HG03354 (cell line): Measurements from ENCODE around the gene LPCAT4.
A peak's percentile ranks its signal among the peaks of the same experiment; 100 is the strongest.

ENCODE experiments used
- ATAC-seq: cut with Tn5 transposase; IDR thresholded peaks from one replicate; pipeline ENCODE4 v1.9.1; 2021; ENCODE audit warnings: mild to moderate bottlenecking; ENCODE audit not compliant: unreplicated experiment, poor library complexity, severe bottlenecking

Gene LPCAT4

DNA sequence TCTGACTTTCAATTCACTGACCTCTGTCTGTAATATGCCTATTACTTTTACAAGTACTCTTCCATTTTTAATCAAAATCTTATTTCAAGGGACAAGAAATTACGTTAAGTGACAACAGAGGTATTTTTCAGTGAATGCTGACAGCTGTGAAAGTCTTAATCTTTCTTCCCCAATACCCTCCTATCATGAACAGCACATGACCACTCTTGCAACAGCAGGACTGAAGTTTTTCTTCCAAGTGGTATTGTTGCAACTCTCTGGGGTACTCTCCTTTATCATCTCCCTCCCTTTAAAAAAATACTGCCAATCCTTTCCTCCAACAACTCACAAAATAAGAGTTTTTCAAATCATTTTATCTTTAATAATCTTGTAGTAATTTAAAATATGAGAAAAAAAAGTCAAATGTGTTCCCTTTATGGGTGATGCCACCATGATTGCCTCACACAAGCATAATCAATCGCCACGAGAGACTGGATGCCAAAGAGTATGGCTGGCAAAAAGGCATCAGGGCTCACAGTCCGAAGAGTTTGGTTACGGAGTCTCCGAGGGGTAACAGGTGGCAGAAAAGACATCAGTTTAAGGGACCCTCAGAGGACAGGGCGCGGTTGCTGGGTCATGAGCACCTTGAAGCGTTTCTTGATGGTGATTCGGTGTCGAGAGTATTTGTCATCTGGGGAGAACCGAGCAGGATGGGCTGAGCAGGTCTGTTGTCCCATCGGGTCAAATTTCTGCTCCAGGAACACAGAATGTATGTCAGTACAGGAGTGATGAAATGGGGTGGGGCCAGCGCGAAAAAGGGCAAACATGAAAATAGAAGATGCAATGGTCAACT is 25.4 kb downstream of the LPCAT4 start:
- no peak for ATAC-seq

- ATAC-seq: no peak
These were observed 27.1 kb downstream of the LPCAT4 start for GRCh38 chr15:34339946-34340345.

- no peak for ATAC-seq
These were observed 28.6 kb downstream of the LPCAT4 start for GRCh38 chr15:34338347-34338746.

- peak; percentile 84 for ATAC-seq
These were observed 29.3 kb downstream of the LPCAT4 start, which contains the start of gene SLC12A6 for GRCh38 chr15:34337557-34338306. TSS of gene SLC12A6 (minus strand) at chr15:34337781. CDS start at chr15:34336680, 1,101 bp downstream.

DNA sequence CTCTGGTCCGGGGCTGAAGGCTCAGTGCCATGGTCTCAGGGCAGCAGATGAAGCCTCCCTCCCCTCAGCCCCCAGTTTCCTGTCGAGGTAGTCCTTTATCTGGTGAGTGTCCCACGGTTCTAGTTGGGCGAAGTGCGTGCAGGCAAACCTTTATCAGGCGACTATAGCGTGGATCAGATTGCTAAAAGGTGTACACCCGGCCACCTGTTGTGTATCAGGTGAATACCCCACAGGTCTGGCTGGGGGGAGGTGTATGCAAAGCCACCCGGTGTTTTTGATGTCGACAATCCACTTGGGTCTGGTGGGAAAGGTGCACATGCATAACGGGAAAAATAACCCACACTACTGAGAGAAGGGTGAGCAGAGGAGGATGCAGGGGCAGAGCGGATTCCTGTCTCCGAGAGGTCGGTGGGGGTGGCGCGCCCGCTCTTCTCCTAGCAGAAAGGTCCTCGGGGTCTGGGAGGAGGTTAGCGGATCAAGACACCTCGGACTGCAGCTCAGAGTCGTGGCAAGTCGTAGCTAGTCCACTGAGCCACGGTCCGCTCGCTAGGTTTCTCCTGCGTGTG is 29.9 kb downstream of the LPCAT4 start:
- peak; percentile 26 for ATAC-seq

DNA sequence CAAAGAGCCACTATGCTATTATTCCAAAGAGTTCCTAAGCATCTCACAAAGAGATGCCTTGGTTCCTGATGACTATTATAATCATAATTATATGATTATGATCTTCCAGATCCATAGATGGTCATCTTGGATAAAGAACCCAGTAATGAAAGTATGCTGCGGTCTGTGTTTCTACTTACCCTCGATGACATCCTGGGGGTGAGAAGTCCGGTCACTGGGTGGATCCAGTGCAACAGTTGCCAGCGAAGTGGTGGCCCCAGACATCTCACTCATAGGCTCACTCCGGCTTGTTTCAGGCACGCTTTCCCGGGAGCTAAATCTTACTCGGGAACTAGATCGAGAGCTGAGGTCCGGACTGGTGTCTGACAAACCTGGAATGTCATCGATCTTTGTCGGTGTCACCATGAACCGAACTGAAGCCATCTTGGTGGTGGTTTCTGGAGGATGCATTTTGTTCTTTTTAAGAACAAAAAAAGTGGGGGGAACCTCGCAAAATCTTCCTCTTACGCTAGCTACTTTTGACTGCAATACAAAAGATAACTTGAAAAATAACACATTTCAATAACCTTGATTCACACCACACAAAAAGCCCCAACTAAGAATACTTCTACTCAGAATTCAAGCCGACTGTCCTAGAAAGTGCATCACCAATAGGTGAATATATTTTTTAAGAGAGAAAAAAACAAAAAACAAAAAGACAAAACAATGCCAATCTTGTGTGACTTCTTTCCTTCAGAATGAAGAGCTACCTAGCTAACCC is 30.6 kb downstream of the LPCAT4 start:
- ATAC-seq: no peak

- ATAC-seq: no peak
These were observed 31.6 kb downstream of the LPCAT4 start for GRCh38 chr15:34335176-34336032.

GRCh38 chr15:34334672-34335071 is 32.3 kb downstream of the LPCAT4 start:
- no peak for ATAC-seq

DNA sequence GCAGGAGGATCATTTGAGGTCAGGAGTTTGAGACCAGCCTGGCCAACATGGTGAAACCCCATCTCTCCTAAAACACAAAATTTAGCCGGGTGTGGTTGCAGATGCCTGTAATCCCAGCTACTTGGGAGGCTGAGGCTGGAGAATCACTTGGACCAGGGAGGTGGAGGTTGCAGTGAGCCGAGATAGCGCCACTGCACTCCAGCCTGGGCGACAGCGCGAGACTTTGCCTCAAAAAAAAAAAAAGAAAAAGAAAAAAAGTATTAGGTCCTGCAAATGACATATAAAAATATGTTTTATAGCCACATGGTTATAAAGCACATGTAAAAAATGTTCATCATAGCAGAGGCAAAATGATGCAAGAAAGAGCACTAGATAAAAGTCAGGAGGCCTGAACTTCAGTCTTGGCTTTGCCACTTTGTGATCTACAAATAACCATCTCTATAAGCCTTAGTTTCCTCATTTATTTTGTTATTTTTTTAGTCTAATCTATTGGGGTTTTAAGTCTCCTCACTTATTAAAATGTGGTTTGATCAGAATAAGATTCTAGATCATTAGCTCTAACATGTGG is 34.4 kb downstream of the LPCAT4 start:
- no peak for ATAC-seq

DNA sequence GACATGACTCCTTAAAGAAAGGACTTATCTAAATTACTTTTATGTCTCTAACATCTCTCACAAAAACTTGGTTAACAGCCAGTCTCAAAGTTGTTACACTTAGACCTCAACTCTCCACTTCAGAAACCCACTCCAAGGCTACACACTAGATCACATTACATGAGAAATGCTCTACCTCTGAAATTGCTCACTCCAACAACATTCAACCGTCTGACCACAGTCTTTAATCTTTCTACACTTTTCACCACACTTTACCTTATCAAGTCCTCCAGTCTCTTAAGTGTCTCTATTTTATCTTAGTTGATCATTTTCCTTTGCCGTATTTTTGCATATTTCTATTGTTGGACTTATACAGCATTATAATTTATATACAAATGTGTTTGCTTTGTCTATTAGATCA is 35.2 kb downstream of the LPCAT4 start:
- no peak for ATAC-seq

GRCh38 chr15:34330279-34330678 is 36.7 kb downstream of the LPCAT4 start:
- ATAC-seq: no peak

- ATAC-seq: no peak
These were observed 38.0 kb downstream of the LPCAT4 start for GRCh38 chr15:34329006-34329405.

DNA sequence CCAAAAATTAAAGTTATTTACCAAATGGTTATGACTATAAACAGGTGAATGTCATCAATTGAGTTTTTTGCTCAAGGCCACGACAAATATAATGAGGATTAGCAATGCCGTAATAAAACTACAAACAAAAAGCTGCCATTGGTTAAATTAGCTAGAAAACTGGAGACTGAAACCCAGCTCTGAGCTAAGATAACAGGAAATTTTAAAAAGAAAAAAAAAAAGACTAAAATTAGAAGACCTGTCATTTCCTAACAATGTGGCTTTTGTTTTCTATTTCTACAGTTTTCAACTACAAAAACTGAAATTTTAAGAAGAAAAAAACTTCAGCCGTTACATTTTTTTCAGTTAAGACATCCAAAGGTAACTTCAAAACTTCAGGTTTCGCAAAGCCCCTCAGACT is 39.1 kb downstream of the LPCAT4 start:
- no peak for ATAC-seq

DNA sequence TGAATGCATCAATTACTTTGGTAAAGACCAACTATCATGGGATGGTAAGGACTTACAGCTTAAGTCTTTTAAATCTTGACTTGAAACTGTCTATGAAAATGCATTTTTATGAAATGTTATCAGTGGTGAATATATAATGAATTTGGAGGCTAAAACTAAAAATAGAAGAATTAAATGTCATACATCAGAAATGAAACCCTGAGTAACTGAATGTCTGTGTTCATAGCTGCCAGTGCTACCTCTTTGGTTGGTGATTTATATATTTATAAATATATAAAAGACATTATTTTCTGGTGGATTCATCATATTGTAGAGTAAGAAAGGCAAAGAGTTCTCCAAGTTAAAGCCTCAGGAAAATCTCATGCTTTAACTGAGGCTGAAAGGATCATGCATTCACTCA is 41.6 kb downstream of the LPCAT4 start:
- no peak for ATAC-seq

DNA sequence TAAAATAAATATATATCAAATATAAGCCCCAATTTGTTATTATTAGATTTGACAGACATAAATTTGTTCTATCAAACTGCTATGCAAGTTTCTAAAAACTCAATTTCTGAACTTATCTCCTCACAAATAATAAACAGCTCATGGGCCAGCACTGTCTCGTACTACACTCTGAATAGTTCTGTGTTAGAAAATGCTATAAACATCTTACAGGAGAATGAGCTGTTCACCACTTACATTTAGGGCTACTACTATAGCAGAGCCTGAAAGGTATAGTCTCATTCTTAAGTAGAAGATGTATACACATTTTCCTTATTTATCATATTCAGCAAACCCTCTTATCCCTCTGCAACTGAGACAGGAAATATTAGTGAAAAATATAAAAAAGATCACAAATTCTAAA is 42.1 kb downstream of the LPCAT4 start:
- ATAC-seq: no peak

DNA sequence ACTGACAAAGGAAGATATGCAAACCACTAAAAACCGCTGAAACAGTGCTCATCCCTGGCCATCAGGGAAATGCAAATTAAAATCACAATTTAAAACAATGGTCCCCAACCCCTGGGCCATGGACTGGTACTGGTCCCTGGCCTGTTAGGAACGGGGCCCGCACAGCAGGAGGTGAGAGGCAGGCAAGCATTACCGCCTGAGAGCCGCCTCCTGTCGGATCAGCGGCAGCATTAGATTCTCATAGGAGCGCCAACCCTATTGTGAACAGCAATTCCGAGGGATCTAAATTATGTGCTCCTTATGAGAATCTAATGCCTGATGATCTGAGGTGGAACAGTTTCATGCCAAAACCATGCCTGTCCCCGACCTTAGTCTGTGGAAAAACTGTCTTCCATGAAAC is 43.8 kb downstream of the LPCAT4 start:
- no peak for ATAC-seq

DNA sequence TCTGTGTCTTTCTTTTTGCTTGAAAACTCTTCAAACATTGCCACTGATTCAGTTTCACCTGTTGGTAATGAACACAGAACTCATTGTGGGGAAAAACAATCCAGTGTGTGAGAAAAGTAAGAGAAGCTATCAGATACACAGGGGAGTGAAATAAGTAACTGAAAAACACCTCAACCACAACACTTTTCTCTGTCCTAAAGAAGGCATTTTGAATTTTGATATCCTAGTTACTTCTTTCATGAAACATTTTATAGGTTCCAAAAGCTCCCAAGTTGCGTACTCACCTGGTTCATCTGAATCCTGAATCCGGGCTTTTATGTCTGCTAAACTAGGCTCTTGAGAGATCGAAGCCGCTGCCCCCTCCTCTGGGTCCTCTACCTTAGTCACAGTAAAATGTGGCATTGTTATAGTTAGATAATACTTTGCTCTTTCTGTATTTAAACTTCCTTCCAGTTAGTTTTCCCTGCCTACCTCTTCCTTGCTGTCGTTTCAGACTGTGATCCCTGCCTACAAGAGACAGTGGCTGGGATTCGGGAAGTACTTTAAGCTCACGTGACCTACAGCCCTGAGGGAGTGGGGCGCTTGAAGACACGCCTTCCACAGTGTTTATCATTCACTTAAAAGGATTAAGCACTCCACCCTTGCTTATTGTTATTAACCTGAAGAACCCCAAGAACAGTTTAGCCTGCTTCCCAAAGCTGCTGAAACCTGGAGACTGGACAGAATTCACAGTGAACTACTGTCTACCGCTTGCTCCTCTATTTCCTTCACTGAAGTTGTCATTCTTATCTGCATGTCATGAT is 48.5 kb downstream of the LPCAT4 start:
- ATAC-seq: peak; percentile 83
